Activated gamma-delta T cell treated with Interleukin-2 at 50 U/mL for 16 hours (primary cell): ENCODE measurements around the gene HSD11B1L.
A peak's percentile ranks its signal among the peaks of the same experiment; 100 is the strongest.

Experiments used
- DNase-seq: peaks from one replicate; pipeline ENCODE4 v3.0.0-alpha.2; 2020

Gene HSD11B1L

GRCh38 chr19:5680437-5681368, at the start of gene HSD11B1L, which contains the start of gene MICOS13:
Gene HSD11B1L, plus strand, starts transcription at chr19:5681027. Its CDS starts 3,806 bp downstream, at chr19:5684833.
Gene MICOS13, minus strand, starts transcription at chr19:5680516. Its CDS starts 30 bp downstream, at chr19:5680486.
- DNase-seq: peak; percentile 98

GRCh38 chr19:5631567-5632240, 49.1 kb upstream of the HSD11B1L start:
- no peak for DNase-seq

- no peak for DNase-seq
Observed at GRCh38 chr19:5632241-5632612, 48.6 kb upstream of the HSD11B1L start.

GRCh38 chr19:5632657-5633056, 48.2 kb upstream of the HSD11B1L start:
- DNase-seq: no peak

- DNase-seq: no peak
Observed at GRCh38 chr19:5635427-5635826, 45.4 kb upstream of the HSD11B1L start.

GRCh38 chr19:5637971-5638370, 42.9 kb upstream of the HSD11B1L start:
- no peak for DNase-seq

GRCh38 chr19:5641171-5641570, 39.7 kb upstream of the HSD11B1L start:
- no peak for DNase-seq

- no peak for DNase-seq
Observed at GRCh38 chr19:5642204-5642603, 38.6 kb upstream of the HSD11B1L start.

GRCh38 chr19:5643060-5643459, 37.8 kb upstream of the HSD11B1L start:
- no peak for DNase-seq

GRCh38 chr19:5644037-5644436, 36.8 kb upstream of the HSD11B1L start:
- DNase-seq: no peak

GRCh38 chr19:5645409-5645808, 35.4 kb upstream of the HSD11B1L start:
- DNase-seq: no peak

GRCh38 chr19:5646703-5647102, 34.1 kb upstream of the HSD11B1L start:
- no peak for DNase-seq

- DNase-seq: no peak
Observed at GRCh38 chr19:5648464-5648863, 32.4 kb upstream of the HSD11B1L start.

- DNase-seq: no peak
Observed at GRCh38 chr19:5651361-5651760, 29.5 kb upstream of the HSD11B1L start.

- no peak for DNase-seq
Observed at GRCh38 chr19:5652261-5652660, 28.6 kb upstream of the HSD11B1L start.

- no peak for DNase-seq
Observed at GRCh38 chr19:5654931-5655330, 25.9 kb upstream of the HSD11B1L start.

- DNase-seq: no peak
Observed at GRCh38 chr19:5655412-5655811, 25.4 kb upstream of the HSD11B1L start.

- DNase-seq: no peak
Observed at GRCh38 chr19:5661483-5661882, 19.3 kb upstream of the HSD11B1L start.

GRCh38 chr19:5663904-5664303, 16.9 kb upstream of the HSD11B1L start:
- no peak for DNase-seq

GRCh38 chr19:5664515-5664914, 16.3 kb upstream of the HSD11B1L start:
- no peak for DNase-seq

GRCh38 chr19:5665781-5666513, 14.9 kb upstream of the HSD11B1L start:
- DNase-seq: no peak

GRCh38 chr19:5666921-5667610, 13.8 kb upstream of the HSD11B1L start:
- DNase-seq: no peak
